Measurements from ENCODE around the gene MAN1A2. TPM values are rescaled to one million over a fixed set of nuclear protein-coding genes. Genes with fewer than 3 reads are reported as not detected.

MAN1A2 gene
- total RNA-seq, 2 experiments from 2014 or later, result 18.5 to 20.4 TPM

- DNase-seq (no peak), ATAC-seq (no peak)
- Mint-ChIP-seq H3K9me3 (ENCODE audit: low read depth) (no peaks in the 10 kb centered on the region), H3K36me3 (ENCODE audit: low read depth) (peaks cover 7% of the 10 kb centered on the region), H3K4me1 (peaks cover 45% of the 10 kb centered on the region), H3K4me3 (no peak overlapping the region), H3K27ac (no peak overlapping the region), H3K27me3 (no peaks in the 10 kb centered on the region)
- ChIA-PET CTCF (interaction anchor here (1.0 to 1.4 kb wide), 2 partner anchors 9 to 11 kb away, joined by 3 to 6 read pairs; no protein-coding TSS in a partner anchor), POLR2A (no interaction called here)
- intact Hi-C loops (cut with DNase I, micrococcal nuclease), result no loop called here
These were observed 6.7 kb downstream of the MAN1A2 start for GRCh38 chr1:117373932-117374331.

DNA sequence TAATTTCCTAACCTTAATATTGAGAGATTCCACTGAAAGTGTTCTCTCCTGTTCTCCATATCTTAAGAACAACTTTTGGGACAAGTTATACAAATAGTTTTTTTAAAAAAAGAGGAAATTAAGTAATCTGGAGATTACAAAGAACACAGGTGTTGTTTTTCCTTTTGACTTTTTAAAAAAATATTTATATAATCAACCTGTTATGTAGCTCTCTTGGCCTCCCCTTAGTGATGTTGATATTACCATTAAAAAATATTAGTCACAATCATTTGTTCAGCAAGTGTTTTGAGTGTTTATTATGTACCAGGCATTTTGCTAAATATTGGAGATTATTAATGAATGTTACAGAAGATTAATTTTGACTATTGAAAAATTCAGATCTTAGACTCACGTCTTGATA, 8.1 kb downstream of the MAN1A2 start:
- POLR2A ChIA-PET, result no interaction called here
- no peaks in the 10 kb centered on the region for H3K9me3 Mint-ChIP-seq (ENCODE audit: low read depth)
- intact Hi-C loops (cut with DNase I, micrococcal nuclease), result no loop called here
- no peaks in the 10 kb centered on the region for H3K27me3 Mint-ChIP-seq
- H3K27ac Mint-ChIP-seq, result no peak overlapping the region
- ATAC-seq (no peak), DNase-seq (no peak)
- peaks cover 39% of the 10 kb centered on the region for H3K4me1 Mint-ChIP-seq
- H3K4me3 Mint-ChIP-seq, result no peak overlapping the region
- CTCF ChIA-PET, result no interaction called here
- H3K36me3 Mint-ChIP-seq (ENCODE audit: low read depth), result peaks cover 10% of the 10 kb centered on the region

DNA sequence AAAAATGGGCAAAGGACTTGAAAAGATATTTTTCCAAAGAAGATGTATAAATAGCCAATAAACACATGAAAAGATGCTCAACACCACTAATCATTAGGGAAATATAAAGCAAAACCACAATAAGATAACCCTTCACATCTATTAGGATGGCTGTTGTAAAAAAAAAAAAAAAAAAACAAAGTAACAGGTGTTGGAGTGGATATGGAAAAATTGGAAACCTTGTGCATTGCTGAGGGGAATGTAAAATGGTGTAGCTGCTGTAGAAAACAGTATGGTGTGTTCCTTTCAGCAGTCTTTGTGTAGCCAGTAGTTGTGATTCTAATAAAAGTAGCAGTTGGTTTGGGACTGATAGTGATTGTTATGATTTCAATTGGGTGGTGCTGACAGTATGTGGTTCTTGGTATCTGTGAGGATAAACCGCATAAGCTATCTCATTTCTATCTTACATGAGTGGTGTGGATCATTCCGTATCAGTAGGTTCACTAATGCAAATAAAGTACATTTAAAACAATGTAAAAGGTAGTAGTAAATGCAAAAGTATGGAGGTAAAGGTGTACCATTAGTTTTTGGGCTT, 19.9 kb downstream of the MAN1A2 start:
- peaks cover 11% of the 10 kb centered on the region for H3K36me3 Mint-ChIP-seq (ENCODE audit: low read depth)
- intact Hi-C loops (cut with DNase I, micrococcal nuclease), result no loop called here
- ATAC-seq (no peak), DNase-seq (no peak)
- no peak overlapping the region for H3K27ac Mint-ChIP-seq
- H3K27me3 Mint-ChIP-seq, result no peaks in the 10 kb centered on the region
- H3K4me1 Mint-ChIP-seq, result peaks cover 61% of the 10 kb centered on the region
- no peak overlapping the region for H3K4me3 Mint-ChIP-seq
- peaks cover 8% of the 10 kb centered on the region for H3K9me3 Mint-ChIP-seq (ENCODE audit: low read depth)
- POLR2A ChIA-PET, result no interaction called here
- CTCF ChIA-PET, result interaction anchor here (1.3 kb wide), 1 partner anchor 16 kb away, joined by 5 read pairs; no protein-coding TSS in a partner anchor

- POLR2A ChIA-PET, result no interaction called here
- Mint-ChIP-seq H3K27ac (no peak overlapping the region), H3K36me3 (ENCODE audit: low read depth) (peaks cover 11% of the 10 kb centered on the region), H3K9me3 (ENCODE audit: low read depth) (peaks cover 8% of the 10 kb centered on the region), H3K27me3 (no peaks in the 10 kb centered on the region), H3K4me1 (peaks cover 72% of the 10 kb centered on the region), H3K4me3 (no peak overlapping the region)
- DNase-seq (peak; percentile 27), ATAC-seq (peak; percentile 82)
- CTCF ChIA-PET, result interaction anchor here (0.9 kb wide), 1 partner anchor 21 kb away, joined by 4 read pairs; the partner anchor contains the start of gene MAN1A2
- intact Hi-C loops (cut with DNase I, micrococcal nuclease), result no loop called here
These were observed 21.1 kb downstream of the MAN1A2 start for GRCh38 chr1:117388328-117388727.

DNA sequence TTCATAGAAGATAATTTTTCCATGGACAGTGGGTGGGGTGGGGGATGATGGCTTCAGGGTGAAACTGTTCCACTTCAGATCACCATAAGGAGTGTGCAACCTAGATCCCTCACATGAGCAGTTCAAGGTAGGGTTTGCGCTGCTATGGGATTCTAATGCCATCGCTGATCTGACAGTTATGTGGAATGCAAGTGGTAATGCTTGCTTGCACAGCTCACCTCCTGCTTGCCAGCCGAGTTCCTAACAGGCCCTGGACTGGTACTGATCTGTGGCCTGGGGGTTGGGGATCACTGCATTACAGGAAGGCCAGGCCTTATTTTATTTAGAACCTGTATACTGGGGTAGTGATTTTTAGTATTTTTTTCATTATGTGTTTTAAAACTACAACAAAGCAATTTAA, 22.0 kb downstream of the MAN1A2 start:
- CTCF ChIA-PET, result interaction anchor here (0.9 kb wide), 1 partner anchor 22 kb away, joined by 4 read pairs; the partner anchor contains the start of gene MAN1A2
- H3K4me3 Mint-ChIP-seq, result no peak overlapping the region
- ATAC-seq (no peak), DNase-seq (no peak)
- no peaks in the 10 kb centered on the region for H3K27me3 Mint-ChIP-seq
- H3K9me3 Mint-ChIP-seq (ENCODE audit: low read depth), result peaks cover 2% of the 10 kb centered on the region
- no peak overlapping the region for H3K27ac Mint-ChIP-seq
- intact Hi-C loops (cut with DNase I, micrococcal nuclease), result no loop called here
- H3K36me3 Mint-ChIP-seq (ENCODE audit: low read depth), result peaks cover 5% of the 10 kb centered on the region
- H3K4me1 Mint-ChIP-seq, result peaks cover 71% of the 10 kb centered on the region
- POLR2A ChIA-PET, result no interaction called here

DNA sequence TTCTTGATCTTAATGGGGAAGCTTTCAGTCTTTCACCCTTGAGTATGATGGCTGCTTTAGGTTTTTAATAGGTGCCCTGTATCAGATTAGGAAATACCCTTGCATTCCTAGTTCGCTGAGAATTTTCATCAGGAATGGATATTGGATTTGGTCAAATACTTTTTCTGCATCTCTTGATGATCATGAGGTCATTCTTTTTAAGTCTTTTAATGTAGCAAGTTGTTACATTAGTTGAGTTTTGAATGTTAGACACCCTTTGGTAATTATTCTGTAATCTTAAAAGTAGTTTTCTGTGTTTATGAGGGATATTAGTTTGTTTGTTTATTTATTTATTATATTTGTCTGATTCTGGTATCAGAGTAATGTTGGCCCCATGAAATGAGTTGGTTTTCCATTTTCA, 22.5 kb downstream of the MAN1A2 start:
- Mint-ChIP-seq H3K27ac (no peak overlapping the region), H3K9me3 (ENCODE audit: low read depth) (no peaks in the 10 kb centered on the region), H3K27me3 (no peaks in the 10 kb centered on the region), H3K36me3 (ENCODE audit: low read depth) (peaks cover 3% of the 10 kb centered on the region), H3K4me3 (no peak overlapping the region), H3K4me1 (peaks cover 73% of the 10 kb centered on the region)
- no peak for DNase-seq
- ATAC-seq, result no peak
- POLR2A ChIA-PET, result no interaction called here
- intact Hi-C loops (cut with DNase I, micrococcal nuclease), result no loop called here
- CTCF ChIA-PET, result no interaction called here

- H3K36me3 Mint-ChIP-seq (ENCODE audit: low read depth), result no peaks in the 10 kb centered on the region
- ChIA-PET CTCF (no interaction called here), POLR2A (no interaction called here)
- H3K27me3 Mint-ChIP-seq, result no peaks in the 10 kb centered on the region
- no peak overlapping the region for H3K4me3 Mint-ChIP-seq
- H3K27ac Mint-ChIP-seq, result no peak overlapping the region
- H3K9me3 Mint-ChIP-seq (ENCODE audit: low read depth), result no peaks in the 10 kb centered on the region
- DNase-seq (no peak), ATAC-seq (no peak)
- H3K4me1 Mint-ChIP-seq, result peaks cover 63% of the 10 kb centered on the region
- intact Hi-C loops (cut with DNase I, micrococcal nuclease), result no loop called here
These were observed 25.5 kb downstream of the MAN1A2 start for GRCh38 chr1:117392771-117393170.

DNA sequence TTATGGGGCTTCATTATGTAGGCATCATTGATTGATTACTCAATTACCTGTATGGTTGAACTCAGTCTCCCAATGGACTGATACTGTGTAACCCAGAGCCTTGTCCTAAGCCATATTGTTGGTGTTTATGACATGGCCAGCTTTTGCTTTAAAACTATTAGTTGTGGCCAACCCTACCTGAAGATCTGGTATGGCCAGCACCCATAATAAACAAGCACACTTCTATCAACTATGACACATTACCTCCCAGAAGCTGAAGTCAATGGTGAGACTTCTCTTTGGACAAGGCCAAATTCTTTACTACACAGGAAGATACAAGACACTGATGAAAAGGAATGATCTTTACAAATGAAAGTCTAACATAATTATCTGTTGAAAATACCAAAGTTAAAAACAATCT, 28.8 kb downstream of the MAN1A2 start:
- Mint-ChIP-seq H3K27me3 (no peaks in the 10 kb centered on the region), H3K27ac (no peak overlapping the region), H3K4me1 (peaks cover 60% of the 10 kb centered on the region), H3K4me3 (no peak overlapping the region), H3K9me3 (ENCODE audit: low read depth) (peaks cover 4% of the 10 kb centered on the region), H3K36me3 (ENCODE audit: low read depth) (peaks cover 4% of the 10 kb centered on the region)
- intact Hi-C loops (cut with DNase I, micrococcal nuclease), result no loop called here
- DNase-seq, result no peak
- no peak for ATAC-seq
- ChIA-PET CTCF (interaction anchor here (0.7 kb wide), 1 partner anchor 99 kb away, joined by 3 read pairs; no protein-coding TSS in a partner anchor), POLR2A (no interaction called here)

GRCh38 chr1:117396636-117397035, 29.4 kb downstream of the MAN1A2 start:
- ChIA-PET CTCF (interaction anchor here (0.7 kb wide), 1 partner anchor 99 kb away, joined by 3 read pairs; no protein-coding TSS in a partner anchor), POLR2A (no interaction called here)
- peaks cover 5% of the 10 kb centered on the region for H3K9me3 Mint-ChIP-seq (ENCODE audit: low read depth)
- ATAC-seq (no peak), DNase-seq (no peak)
- H3K27me3 Mint-ChIP-seq, result no peaks in the 10 kb centered on the region
- no peak overlapping the region for H3K27ac Mint-ChIP-seq
- intact Hi-C loops (cut with DNase I, micrococcal nuclease), result no loop called here
- no peak overlapping the region for H3K4me3 Mint-ChIP-seq
- peaks cover 4% of the 10 kb centered on the region for H3K36me3 Mint-ChIP-seq (ENCODE audit: low read depth)
- H3K4me1 Mint-ChIP-seq, result peaks cover 60% of the 10 kb centered on the region

GRCh38 chr1:117398957-117399356, 31.7 kb downstream of the MAN1A2 start:
- CTCF ChIA-PET, result interaction anchor here (0.5 to 0.9 kb wide), 2 partner anchors 38 to 55 kb away, joined by 3 to 4 read pairs; no protein-coding TSS in a partner anchor
- Mint-ChIP-seq H3K27ac (no peak overlapping the region), H3K36me3 (ENCODE audit: low read depth) (peaks cover 22% of the 10 kb centered on the region), H3K4me3 (no peak overlapping the region), H3K27me3 (no peaks in the 10 kb centered on the region), H3K4me1 (peaks cover 50% of the 10 kb centered on the region), H3K9me3 (ENCODE audit: low read depth) (peaks cover 16% of the 10 kb centered on the region)
- DNase-seq, result no peak
- intact Hi-C loops (cut with DNase I, micrococcal nuclease), result no loop called here
- POLR2A ChIA-PET, result no interaction called here
- ATAC-seq, result no peak

DNA sequence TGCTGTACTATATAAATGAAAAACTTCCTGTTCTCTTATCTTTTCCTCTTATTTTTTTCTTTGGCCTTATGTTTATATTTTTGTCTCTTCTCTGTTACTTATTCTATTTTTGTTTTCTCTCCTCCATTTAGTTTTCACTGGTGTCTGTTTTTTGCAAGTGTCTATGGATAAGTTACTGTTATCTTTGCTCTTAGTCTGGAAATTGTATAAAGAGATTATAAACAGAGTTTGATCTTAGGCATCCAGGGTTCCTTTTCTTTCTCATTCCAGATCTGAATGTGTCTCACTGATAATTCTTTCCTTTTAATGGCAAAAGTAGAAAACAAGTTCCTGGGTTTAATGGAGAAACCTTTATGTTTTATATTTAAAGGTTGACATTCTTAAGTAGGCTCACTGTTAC, 34.5 kb downstream of the MAN1A2 start:
- ChIA-PET POLR2A (no interaction called here), CTCF (no interaction called here)
- intact Hi-C loops (cut with DNase I, micrococcal nuclease), result no loop called here
- Mint-ChIP-seq H3K9me3 (ENCODE audit: low read depth) (peaks cover 17% of the 10 kb centered on the region), H3K4me1 (peaks cover 36% of the 10 kb centered on the region), H3K4me3 (no peak overlapping the region), H3K27ac (no peak overlapping the region), H3K36me3 (ENCODE audit: low read depth) (peaks cover 39% of the 10 kb centered on the region), H3K27me3 (no peaks in the 10 kb centered on the region)
- DNase-seq (no peak), ATAC-seq (no peak)

DNA sequence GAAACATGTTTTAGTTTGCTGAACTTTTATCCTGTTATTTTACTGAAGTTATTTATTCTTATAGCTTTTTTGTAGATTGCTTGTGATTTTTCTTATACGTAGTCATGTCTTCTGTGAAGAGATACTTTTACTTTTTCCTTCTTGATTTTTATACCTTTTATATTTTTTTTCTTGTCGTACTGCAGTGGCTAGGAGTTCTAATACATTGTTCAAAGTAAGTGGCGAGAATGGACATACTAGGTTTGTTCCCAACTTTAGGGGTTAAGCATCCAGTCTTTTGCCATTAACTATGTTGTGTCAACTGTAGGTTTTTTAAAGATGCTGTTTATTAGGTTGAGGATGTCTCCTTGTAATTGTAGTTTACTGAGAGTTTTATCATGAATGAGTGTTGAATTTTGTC, 36.3 kb downstream of the MAN1A2 start:
- ATAC-seq (no peak), DNase-seq (no peak)
- ChIA-PET CTCF (no interaction called here), POLR2A (no interaction called here)
- H3K27me3 Mint-ChIP-seq, result no peaks in the 10 kb centered on the region
- H3K36me3 Mint-ChIP-seq (ENCODE audit: low read depth), result peaks cover 46% of the 10 kb centered on the region
- no peak overlapping the region for H3K27ac Mint-ChIP-seq
- no peak overlapping the region for H3K4me3 Mint-ChIP-seq
- H3K4me1 Mint-ChIP-seq, result peaks cover 30% of the 10 kb centered on the region
- peaks cover 15% of the 10 kb centered on the region for H3K9me3 Mint-ChIP-seq (ENCODE audit: low read depth)
- intact Hi-C loops (cut with DNase I, micrococcal nuclease), result no loop called here

Measured in activated CD4-positive, alpha-beta T cell treated with anti-CD3 and anti-CD28 coated beads for 36 hours (primary cell).